Fibroblast of the aortic adventitia (primary cell): ENCODE measurements around the gene C7orf25. TPM values are rescaled to one million over a fixed set of nuclear protein-coding genes. Genes with fewer than 3 reads are reported as not detected.
A peak's percentile ranks its signal among the peaks of the same experiment; 100 is the strongest.

Experiments used
- DNase-seq: peaks from one replicate; pipeline ENCODE4 v3.0.0-alpha.2; 2010; ENCODE audit warnings: low read depth
- H3K4me3 ChIP-seq: 2 replicates; pipeline ENCODE4 v1.5.1; 2011; ENCODE audit warnings: low read depth, mild to moderate bottlenecking, control low read depth, low read length, moderate library complexity
- CTCF ChIP-seq: IDR thresholded peaks from 2 replicates; pipeline ENCODE4 v1.5.1; 2011; ENCODE audit warnings: mild to moderate bottlenecking, low read length, control low read depth, inconsistent platforms; ENCODE audit not compliant: insufficient read depth
- total RNA-seq: library from RNA; depleted of rRNA; stranded (reverse); fragments of >200 nt; gene quantifications from 2 replicates; pipeline ENCODE4 v1.2.3, GENCODE V29; 2012; ENCODE audit warnings: low replicate concordance

Gene C7orf25
- total RNA-seq, 1 donor: 10.8 TPM

GRCh38 chr7:42952328-42952727 is 40.5 kb upstream of the C7orf25 start:
- no peak for DNase-seq
- no peak for TF ChIP-seq CTCF
- no peak overlapping the region for H3K4me3 ChIP-seq

GRCh38 chr7:42950417-42950816 is 38.5 kb upstream of the C7orf25 start:
- TF ChIP-seq CTCF: no peak
- DNase-seq: no peak
- H3K4me3 ChIP-seq: no peak overlapping the region

GRCh38 chr7:42947521-42947920 is 35.7 kb upstream of the C7orf25 start:
- no peak overlapping the region for H3K4me3 ChIP-seq
- no peak for TF ChIP-seq CTCF
- DNase-seq: no peak

- no peak overlapping the region for H3K4me3 ChIP-seq
- DNase-seq: no peak
- no peak for TF ChIP-seq CTCF
These were observed 34.7 kb upstream of the C7orf25 start for GRCh38 chr7:42946627-42946950.

- TF ChIP-seq CTCF: no peak
- H3K4me3 ChIP-seq: peak overlapping the region; percentile 37
- DNase-seq: peak; percentile 46
These were observed 34.2 kb upstream of the C7orf25 start for GRCh38 chr7:42945821-42946626.

GRCh38 chr7:42940985-42941847 is 29.3 kb upstream of the C7orf25 start:
- no peak overlapping the region for H3K4me3 ChIP-seq
- peak; percentile 93 for TF ChIP-seq CTCF
- peak; percentile 82 for DNase-seq
